HG03135 (cell line): ENCODE data around the gene STIM2.
A peak's percentile ranks its signal among the peaks of the same experiment; 100 is the strongest.

ENCODE experiments used
- ATAC-seq: cut with Tn5 transposase; IDR thresholded peaks from one replicate; pipeline ENCODE4 v1.9.1; 2021; ENCODE audit warnings: mild to moderate bottlenecking, moderate library complexity; ENCODE audit not compliant: unreplicated experiment

STIM2 gene

DNA sequence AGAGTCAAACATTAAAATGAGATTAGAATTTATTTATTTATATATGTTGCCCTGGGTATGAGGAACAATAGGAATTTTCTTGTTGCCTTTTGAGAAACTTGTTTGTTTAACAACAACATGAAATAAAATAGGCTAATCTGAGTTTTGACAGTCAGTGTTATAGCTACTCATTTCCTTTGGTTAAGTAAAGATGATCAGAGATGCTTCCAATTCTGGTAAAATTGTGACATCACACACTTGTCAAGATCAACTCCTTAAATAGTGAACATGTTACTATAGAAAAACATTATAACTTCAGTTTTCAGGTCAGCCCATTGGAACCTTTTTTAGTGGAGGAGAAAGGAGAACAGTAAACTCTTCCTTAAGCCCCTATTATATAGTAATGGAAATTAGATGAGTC, 136.1 kb downstream of the STIM2 start:
- ATAC-seq: no peak

DNA sequence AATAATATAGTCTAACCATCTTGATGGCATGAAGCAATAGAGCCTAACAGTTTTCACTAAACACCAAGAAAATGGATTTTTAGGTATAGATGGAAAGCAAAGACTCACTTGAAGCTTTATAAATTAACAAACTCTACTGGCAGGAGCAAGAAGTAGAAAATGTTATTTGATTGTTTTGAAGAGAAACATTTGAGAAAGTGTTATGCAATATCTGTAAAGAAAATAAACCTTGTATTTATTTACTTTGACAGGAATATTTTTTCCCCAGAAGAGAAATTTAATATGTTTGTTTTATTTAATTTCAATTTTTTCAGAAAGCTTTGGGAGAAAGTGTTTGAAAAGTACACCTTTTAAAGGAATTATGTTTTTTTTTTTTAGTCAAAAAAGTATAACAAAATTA, 139.0 kb downstream of the STIM2 start:
- no peak for ATAC-seq

DNA sequence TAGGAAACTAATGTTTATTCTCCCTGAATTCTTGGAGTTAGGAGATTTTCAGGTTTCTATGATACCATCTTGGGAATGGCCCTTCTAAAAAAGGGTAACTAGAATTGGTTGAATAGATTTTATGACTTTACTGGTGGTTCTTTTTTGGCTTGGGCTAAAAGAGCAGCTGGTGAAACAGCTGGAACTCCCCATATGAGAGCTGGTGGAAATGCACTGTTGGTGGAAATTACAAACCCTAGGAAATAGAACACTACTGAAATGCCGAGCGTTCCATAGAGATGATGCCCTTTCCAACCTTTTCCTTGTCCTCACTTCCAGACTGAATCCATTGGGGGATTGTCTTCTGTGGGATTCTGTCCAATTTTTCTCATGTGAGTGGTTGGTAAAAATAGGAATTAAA, 139.5 kb downstream of the STIM2 start:
- no peak for ATAC-seq

DNA sequence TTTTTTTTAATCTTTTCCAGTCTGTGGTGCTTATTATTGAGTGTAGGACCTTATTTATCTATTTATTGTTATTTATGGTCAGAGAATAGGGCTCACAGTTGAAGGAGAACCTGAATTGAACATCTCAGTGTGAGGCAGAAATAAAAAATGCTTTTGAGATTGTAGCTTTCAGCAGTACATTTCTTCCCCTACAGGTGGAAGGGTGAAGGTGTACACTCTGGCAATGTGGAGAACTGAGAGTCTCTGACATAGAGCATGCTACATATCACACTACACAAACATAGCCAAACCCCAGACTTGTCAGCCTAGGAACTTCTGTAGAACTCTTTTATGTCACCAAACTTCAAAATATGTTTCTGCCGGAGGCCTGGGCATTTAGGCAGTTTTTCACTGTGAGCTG, 140.2 kb downstream of the STIM2 start:
- peak; percentile 91 for ATAC-seq

DNA sequence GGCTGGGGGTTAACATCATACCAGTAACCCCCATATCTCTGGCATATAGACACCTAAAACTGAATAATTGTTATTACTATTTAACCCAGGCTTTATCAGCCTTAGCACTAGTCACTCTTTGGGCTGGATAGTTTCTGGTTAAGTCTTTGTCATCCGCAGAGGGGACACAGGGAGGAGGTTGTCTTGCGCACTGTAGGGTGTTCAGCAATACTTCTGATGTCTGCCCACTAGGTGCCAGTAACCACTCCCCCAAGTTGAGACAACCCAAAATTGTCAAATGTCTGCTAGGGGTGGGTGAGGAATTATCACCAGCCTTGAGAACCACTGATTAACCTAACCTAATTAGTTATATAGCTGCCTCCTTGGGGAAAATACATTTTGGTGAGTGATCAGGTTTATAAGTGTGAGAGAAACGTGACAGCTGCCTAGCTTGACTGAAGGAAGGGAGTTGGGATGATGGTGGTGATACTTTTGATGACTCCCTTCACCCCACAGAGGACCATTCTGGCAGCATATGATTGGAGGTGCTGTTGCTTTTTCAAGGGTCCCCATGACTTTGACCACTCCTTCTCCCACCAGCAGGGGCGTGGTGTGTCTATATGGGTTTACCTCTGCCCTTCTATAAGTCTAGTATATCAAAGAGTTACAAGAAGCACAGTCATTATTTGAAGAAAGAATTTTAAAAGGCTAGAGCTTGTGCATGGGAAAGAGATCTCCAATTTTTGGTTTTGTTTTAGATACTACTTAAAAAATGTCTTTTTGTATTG, 140.9 kb downstream of the STIM2 start:
- no peak for ATAC-seq

DNA sequence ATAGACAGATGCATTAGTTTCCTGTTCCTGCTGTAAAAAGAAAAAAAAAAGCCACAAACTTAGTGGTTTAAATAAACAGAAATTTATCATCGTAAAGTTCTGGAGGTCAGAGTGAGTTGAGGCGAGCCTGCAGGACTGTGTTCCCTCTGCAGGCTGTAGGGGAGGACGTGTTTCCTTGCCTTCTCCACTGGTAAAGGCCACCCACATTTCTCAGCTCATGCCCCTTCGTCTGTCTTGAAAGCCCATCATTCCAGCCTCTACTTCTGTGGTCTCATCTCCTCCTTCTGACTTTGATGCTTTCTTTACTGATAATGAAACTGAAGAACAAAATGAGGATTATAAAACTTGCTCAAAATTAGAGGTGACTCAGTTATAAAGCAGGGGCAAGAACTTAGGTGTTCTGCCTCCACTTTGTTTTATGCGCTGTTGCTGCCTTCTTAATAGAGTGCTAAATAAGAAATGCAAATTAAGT, 143.0 kb downstream of the STIM2 start:
- ATAC-seq: no peak

DNA sequence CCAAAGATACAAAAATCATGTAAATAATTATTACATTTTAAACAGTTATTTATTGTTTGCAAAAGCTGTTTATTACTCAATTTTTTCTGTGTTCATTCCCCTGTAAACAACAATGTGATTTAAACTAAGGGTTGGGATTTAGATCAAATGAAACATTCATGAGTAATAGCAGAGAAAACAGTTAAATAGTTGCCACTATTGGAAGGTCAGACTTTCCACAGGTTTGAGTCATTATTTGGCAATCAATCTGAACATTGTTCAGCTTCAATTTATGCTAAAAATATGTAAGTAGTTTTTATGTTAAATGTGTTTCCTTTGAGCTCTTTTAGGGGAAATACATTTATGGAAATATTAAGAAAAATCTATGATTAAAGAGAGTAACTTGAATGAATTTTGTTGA, 144.9 kb downstream of the STIM2 start:
- no peak for ATAC-seq

DNA sequence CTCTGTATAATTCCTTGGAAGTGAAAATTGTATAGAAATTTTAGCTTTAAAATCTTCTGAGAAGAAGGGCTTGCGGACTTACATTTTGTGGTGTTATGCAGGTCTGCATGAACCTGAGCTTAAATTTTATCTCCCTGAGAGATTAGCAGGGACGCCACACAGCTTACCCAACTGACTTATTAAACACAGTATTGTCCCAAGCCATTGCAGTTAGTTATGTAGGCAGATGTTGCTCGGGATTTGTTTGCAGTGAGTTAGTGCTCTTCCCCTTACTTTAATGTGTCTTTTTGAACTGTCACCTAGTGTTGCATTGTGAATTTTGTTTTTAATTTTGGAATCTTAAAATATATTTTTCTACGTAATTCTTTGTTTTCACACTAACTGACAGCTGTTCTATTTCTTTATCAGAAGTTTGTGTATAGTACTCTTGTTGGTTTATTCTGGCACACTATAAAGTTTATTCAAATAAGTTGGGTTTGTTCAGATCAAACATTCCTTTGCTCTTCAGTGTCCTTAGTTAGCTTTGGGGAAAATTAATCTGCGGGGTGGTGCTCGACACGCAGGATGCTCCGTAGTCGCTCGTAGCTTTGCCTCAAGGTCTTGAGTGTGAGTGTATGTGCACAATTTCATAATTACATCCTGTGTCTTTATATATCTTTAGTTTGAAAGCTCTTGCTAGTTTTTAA, 145.4 kb downstream of the STIM2 start:
- no peak for ATAC-seq

DNA sequence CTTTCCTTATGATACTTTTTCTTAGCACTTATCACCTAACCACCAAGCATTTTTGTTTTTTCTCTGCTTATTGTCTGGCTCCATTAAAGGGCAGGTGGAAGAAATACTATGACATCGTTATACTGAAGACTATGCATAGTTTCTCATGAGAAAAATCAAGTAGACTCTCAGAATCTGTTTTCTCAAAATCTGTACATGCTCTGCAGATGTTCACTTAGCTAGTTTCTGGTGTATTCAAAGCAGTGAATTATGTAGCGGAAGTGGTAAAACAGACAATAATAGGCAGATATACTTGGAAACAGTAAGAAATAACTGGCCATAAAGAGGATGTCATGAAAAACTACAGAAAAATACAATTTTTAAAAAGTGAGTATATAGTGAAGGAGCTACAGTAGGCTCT, 146.0 kb downstream of the STIM2 start:
- ATAC-seq: no peak

DNA sequence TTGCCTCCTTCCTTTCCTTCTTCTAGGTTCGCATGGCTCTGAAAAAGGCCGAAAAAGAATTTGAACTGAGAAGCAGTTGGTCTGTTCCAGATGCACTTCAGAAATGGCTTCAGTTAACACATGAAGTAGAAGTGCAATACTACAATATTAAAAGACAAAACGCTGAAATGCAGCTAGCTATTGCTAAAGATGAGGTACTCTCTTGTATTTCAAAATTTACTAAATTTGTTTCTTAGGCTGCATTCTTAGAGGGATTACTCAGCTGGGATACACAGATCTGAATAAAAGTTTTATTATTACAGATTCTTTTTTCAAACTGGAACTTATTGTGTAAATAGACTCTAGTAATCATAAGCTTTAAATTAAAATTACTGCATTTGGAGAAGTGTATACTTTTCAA, 146.9 kb downstream of the STIM2 start:
- ATAC-seq: no peak

DNA sequence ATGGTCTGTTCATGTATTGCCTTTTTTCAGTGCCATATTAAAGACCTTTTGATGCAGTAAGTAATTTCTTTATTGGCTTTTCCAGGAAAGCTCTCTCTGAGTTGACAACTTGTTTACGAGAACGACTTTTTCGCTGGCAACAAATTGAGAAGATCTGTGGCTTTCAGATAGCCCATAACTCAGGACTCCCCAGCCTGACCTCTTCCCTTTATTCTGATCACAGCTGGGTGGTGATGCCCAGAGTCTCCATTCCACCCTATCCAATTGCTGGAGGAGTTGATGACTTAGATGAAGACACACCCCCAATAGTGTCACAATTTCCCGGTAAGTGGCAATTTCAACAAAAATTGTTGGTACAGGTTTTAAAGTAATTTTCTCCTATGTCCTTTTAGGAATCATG, 148.0 kb downstream of the STIM2 start:
- ATAC-seq: no peak

DNA sequence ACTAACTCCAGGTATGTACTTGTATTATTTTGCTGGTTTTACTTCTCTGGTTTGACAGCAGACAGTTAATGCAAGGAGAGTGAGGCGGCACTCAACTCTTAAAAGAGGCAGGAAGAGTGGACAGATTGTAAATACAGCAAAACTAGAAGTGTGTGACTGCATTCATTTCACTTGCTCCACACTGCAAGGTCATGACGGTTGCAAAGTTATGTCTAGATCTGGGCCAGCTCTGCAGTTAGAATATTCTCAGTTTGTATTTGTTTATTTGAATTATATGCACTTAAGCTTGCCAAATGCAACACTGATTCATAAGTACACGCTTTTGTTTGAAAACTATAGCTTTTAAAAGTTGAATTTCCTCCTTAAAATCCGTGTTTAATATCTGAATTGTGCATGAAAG, 148.9 kb downstream of the STIM2 start:
- no peak for ATAC-seq

DNA sequence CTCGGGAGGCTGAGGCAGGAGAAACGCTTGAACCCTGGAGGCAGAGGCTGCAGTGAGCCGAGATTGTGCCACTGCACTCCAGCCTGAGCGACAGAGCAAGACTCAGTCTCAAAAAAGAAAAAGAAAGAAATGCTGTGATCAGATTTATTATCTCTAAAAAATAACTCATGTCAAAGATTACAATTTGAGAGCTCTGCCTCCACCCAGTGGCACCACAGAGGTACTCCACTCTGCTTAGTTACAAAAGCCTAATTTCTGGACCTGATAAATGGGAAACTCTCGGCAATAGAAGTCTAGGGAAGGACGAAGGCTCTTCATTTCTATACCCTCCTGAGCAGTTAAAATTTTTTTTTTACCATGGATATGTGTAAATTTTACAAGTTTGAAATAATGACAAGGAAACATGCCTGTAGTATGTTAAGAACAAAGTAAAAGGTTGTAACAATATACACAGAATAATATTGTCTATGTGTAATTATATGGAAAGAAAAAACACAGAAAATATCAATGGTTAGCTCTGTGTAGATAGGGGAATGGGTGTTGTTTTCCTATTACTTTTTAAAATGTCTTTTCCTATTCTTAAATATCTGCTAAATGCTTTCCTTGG, 149.8 kb downstream of the STIM2 start:
- ATAC-seq: peak; percentile 88

DNA sequence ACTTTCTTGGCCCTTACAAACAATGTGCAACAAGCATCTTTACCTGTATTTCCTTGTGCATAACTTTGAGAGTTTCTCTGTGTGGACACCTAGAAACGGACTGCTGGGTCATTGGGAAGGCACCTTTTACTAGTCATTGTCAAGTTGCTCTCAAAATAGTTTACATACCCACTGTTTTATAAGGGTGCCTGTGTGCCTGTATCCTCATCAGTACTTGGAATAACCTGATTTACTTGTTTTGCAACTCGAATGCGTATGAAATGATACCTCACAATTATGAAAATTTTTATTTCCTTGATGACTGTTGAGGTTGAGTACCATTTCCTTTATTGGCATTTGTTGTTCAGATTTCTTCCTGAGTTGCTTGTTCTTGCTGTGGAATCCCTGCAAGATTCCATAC, 150.8 kb downstream of the STIM2 start:
- ATAC-seq: no peak

DNA sequence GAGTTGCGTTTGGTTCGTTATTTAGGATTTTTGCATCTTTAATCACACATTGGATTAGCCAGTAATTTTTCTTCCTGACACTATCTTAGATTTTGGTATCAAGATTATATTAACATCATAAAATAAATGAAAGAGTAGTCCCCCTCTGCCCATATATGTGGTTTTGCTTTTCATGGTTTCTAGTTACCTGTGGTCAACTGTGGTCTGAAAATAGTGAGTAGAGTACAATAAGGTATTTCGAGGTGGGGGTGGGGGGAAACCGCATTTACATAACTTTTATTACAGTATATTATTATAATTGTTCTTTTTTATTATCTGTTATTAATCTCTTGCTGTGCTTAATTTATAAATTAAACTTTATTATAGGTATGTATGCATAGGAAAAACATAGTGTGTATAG, 152.4 kb downstream of the STIM2 start:
- ATAC-seq: no peak

DNA sequence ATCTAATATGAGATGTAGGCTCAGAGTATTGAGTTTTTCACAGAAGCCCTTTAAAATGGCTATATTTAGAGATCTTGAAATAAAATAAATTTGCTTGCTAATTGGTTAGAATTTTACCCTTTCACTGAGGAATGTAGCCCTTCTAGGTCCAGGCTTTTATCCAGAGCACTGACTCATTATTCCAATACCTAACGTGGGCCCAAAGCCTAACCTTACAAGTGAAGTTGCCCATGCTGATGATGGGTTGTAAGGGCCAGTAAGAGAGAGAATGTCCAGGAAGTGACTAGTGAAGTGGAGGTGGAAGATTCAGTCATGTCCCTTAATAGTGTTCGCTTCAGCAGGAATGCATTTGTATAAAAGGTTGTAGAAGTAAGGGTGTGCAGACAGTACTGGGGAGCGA, 155.9 kb downstream of the STIM2 start:
- no peak for ATAC-seq

DNA sequence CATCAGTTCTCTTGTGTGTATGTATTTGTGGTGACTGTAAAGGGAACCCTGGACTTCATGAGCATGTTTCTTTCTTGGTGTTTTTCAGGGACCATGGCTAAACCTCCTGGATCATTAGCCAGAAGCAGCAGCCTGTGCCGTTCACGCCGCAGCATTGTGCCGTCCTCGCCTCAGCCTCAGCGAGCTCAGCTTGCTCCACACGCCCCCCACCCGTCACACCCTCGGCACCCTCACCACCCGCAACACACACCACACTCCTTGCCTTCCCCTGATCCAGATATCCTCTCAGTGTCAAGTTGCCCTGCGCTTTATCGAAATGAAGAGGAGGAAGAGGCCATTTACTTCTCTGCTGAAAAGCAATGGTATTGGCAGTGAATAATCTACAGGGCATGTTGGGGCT, 157.0 kb downstream of the STIM2 start:
- no peak for ATAC-seq

DNA sequence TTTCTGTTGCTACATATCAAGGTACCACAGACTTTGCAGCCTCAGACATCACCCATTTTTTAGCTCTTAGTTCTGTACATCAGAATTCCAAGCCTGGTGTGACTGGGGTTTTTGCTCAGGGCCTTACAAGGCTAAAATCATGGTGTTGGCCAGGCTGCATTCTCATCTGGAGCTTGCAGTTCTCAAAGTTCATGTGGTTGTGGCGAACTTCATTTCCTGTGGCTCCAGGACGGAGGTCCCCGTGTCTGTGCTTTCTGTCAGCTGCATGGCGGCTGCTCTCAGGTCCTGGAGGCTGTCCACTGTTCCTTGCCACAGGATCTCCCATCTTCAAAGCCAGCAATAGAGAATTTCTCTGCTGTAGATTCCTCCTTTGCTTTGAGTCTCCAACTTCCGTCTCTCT, 157.4 kb downstream of the STIM2 start:
- no peak for ATAC-seq

DNA sequence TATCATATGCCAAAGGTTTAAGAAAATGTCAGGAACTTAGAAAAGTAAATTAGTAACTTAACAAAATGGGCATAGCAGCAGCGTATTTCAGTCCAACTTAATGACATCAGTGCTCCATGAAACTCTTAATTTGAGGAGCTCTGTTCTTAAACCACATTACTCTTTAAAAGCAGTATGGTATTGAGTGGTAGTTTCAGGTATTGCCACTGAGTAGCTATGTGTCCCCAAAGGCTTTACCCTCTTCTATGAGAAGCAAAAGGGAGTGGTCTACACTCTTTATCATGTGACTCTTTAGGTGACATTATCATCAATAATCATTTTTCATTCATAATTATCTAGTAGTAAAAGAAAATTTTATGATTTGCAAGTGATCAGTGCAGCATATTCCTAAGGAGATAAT, 158.3 kb downstream of the STIM2 start:
- ATAC-seq: no peak

DNA sequence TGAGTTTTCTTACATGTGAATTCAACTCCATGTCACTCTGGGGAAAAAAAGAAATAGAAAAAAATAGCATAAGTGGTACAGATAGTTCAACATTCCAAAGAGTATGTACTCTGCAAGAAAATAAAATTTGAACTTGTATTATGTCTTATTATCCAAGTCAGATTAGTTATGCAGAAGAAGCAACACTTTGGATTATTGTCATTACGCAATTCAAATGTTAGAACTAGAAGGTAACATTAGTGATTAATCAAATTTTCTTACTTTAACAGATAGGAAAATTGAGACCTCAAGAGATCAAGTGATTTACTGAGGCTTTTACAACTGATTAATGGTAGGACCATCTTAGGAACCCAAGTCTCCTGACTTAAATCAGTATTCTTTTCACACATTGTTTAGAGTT, 159.1 kb downstream of the STIM2 start:
- no peak for ATAC-seq

DNA sequence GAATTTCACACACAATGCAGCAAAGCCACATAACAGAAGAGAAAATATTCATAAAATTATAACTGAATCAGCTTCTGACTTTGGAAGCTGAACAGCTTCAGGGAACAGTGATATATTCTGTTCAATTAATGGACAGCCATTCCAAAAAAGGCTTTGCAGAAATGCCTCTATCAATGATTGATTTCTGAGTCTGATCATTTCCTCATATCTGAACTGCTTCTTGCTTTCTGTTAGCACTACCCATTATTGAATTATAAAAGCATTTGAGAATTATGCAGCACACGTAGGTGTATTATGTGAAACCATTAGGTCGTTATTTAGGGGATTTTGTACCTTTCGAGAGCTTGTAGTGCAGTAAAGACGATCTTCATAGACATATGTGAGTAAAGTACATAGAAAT, 159.6 kb downstream of the STIM2 start:
- ATAC-seq: no peak

DNA sequence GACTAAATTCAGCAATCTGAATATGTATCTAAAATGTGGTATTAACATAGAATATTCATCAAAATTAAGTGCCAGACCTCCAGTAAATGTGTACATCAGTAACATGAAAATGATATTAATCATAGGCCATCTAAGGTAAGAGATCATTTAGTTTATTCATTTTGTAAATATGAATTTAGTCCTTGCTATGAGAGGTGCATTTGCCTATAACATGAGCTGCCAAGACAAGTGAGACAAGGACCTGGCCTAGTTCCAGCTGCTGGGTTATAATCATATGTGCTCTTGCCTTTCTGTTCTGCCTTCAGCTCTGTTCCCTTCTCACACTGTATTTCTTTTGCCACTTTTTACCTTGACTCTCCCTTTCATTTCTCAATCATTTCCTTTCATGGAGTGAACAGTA, 160.0 kb downstream of the STIM2 start:
- ATAC-seq: no peak
